K562 (cell line): ENCODE data around the gene UBE3B. TPM values are rescaled to one million over a fixed set of nuclear protein-coding genes. Genes with fewer than 3 reads are reported as not detected.

Source experiments
- EP300 ChIP-seq: IDR thresholded peaks from 2 replicates; pipeline ENCODE4 v1.6.1; 2012; ENCODE audit warnings: low read length, improper control_type of control experiment
- EWSR1 ChIP-seq: fragments of 450-650 bp; IDR thresholded peaks from 2 replicates; pipeline ENCODE4 v1.6.1; 2018; ENCODE audit warnings: borderline replicate concordance, mild to moderate bottlenecking, low read depth, moderate library complexity; ENCODE audit not compliant: partially characterized antibody
- MYBL2 ChIP-seq, 2 experiments: fragments of 450-650 bp in 1 of 2; sonication (generic) in 1 of 2; formaldehyde crosslinking in 1 of 2; IDR thresholded peaks; 2 replicates each; pipeline versions ENCODE4 v1.6.1 to v1.8.1; 2017 to 2022; ENCODE audit warnings: borderline replicate concordance in 1 of 2, inconsistent platforms in 1 of 2, low read depth in 1 of 2, mild to moderate bottlenecking in 1 of 2, missing genetic modification reagents in 1 of 2, moderate library complexity in 1 of 2
- SIRT6 ChIP-seq: IDR thresholded peaks from one replicate; pipeline ENCODE4 v1.6.1; 2012; ENCODE audit warnings: low read depth, mild to moderate bottlenecking, control low read depth, inconsistent platforms, low read length, moderate library complexity
- TAF9B ChIP-seq: fragments of 450-650 bp; IDR thresholded peaks from 2 replicates; pipeline ENCODE4 v1.6.1; 2018; ENCODE audit warnings: mild to moderate bottlenecking; ENCODE audit not compliant: partially characterized antibody
- ZNF124 ChIP-seq: sonication (generic); formaldehyde crosslinking; IDR thresholded peaks from 2 replicates; pipeline ENCODE4 v1.8.1; 2022; ENCODE audit warnings: missing genetic modification reagents
- ZNF586 ChIP-seq: fragments of 450-650 bp; formaldehyde crosslinking; conservative IDR thresholded peaks from 2 replicates; pipeline ENCODE4 v1.4.0; 2020; ENCODE audit warnings: mild to moderate bottlenecking, moderate library complexity
- polyA plus RNA-seq, 8 experiments: library from polyadenylated mRNA; depleted of rRNA in 4 of 8; stranded (reverse) in 5 of 8; unstranded in 3 of 8; fragments of >200 nt; fragmentation: Nextera tagmentation in 2 of 8; fragmentation: Illumina TruSeq in 1 of 8; extraction: Ambion mirVana in 2 of 8; extraction: Trizol in 1 of 8; gene quantifications; 2 replicates each; pipeline versions ENCODE4 v1.2.1 to v1.2.3, GENCODE V29; 2011 to 2014; ENCODE audit warnings: inconsistent platforms in 1 of 8, missing spikeins in 1 of 8
- total RNA-seq, 7 experiments: library from RNA; depleted of rRNA in 6 of 7; stranded (reverse); fragments of >200 nt in 6 of 7; fragmentation: Illumina TruSeq in 2 of 7; extraction: Trizol in 2 of 7; gene quantifications; 2 replicates each; pipeline versions ENCODE4 v1.2.1 to v1.2.3, GENCODE V29; 2011 to 2021; ENCODE audit warnings: low replicate concordance in 1 of 7
- TF ChIP-seq, protein P1 (sequence below): sonication (generic); formaldehyde crosslinking; IDR thresholded peaks from 2 replicates; pipeline ENCODE4 v1.8.0; 2023; ENCODE audit warnings: mild to moderate bottlenecking, missing genetic modification reagents
- TF ChIP-seq, protein P2 (sequence below): fragments of 250-450 bp; sonication (Bioruptor Pico); IDR thresholded peaks from 2 replicates; pipeline ENCODE4 v1.8.0; 2021; ENCODE audit warnings: moderate library complexity, mild to moderate bottlenecking, inconsistent platforms
- TF ChIP-seq, protein P3 (sequence below): IDR thresholded peaks from 2 replicates; pipeline ENCODE4 v1.6.1; 2011; ENCODE audit not compliant: insufficient read length; ENCODE audit errors: extremely low read depth

Gene UBE3B
- total and polyA plus RNA-seq, 9 of the 15 experiments (the other 6 are each of a cell fraction or from before 2014, with no cell fraction given), result 7.6 to 23.6 (median 15.5) TPM

DNA sequence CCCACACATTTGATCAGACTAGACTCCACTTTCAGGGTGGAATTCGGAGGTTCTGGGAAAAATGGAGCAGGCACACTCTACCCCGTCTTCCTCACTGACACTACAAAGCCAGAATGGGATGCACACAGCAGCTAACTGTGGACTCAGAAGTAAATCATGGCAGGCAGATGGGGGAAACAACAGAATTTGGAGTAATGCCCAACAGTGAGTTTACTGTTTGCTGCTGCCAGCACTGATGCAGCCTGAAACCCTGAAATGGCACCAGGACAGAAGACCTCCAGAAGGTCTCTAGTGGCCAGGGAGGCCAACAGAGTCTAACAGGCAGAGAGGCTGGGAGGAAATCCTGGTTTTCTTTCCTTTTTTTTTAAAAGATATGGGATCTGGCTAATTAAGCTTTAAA lies 24.9 kb upstream of the UBE3B start (continued):
- TF ChIP-seq EWSR1 (no peak), ZNF586 (CRISPR knock-in tag) (no peak), MYBL2 (IDR thresholded peaks at IDR 0.05; ENCODE audit: low read depth) (no peak), MYBL2 (CRISPR knock-in tag; IDR thresholded peaks at IDR 0.05; ENCODE audit: borderline replicate concordance) (no peak), TAF9B (no peak), ZNF124 (CRISPR knock-in tag) (no peak), SIRT6 (no peak), EP300 (no peak)
- TF ChIP-seq, protein P1, sequence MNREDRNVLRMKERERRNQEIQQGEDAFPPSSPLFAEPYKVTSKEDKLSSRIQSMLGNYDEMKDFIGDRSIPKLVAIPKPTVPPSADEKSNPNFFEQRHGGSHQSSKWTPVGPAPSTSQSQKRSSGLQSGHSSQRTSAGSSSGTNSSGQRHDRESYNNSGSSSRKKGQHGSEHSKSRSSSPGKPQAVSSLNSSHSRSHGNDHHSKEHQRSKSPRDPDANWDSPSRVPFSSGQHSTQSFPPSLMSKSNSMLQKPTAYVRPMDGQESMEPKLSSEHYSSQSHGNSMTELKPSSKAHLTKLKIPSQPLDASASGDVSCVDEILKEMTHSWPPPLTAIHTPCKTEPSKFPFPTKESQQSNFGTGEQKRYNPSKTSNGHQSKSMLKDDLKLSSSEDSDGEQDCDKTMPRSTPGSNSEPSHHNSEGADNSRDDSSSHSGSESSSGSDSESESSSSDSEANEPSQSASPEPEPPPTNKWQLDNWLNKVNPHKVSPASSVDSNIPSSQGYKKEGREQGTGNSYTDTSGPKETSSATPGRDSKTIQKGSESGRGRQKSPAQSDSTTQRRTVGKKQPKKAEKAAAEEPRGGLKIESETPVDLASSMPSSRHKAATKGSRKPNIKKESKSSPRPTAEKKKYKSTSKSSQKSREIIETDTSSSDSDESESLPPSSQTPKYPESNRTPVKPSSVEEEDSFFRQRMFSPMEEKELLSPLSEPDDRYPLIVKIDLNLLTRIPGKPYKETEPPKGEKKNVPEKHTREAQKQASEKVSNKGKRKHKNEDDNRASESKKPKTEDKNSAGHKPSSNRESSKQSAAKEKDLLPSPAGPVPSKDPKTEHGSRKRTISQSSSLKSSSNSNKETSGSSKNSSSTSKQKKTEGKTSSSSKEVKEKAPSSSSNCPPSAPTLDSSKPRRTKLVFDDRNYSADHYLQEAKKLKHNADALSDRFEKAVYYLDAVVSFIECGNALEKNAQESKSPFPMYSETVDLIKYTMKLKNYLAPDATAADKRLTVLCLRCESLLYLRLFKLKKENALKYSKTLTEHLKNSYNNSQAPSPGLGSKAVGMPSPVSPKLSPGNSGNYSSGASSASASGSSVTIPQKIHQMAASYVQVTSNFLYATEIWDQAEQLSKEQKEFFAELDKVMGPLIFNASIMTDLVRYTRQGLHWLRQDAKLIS (CRISPR knock-in tag), result no peak
- TF ChIP-seq, protein P2, sequence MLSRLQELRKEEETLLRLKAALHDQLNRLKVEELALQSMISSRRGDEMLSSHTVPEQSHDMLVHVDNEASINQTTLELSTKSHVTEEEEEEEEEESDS (CRISPR knock-in tag), result no peak
- TF ChIP-seq, protein P3, sequence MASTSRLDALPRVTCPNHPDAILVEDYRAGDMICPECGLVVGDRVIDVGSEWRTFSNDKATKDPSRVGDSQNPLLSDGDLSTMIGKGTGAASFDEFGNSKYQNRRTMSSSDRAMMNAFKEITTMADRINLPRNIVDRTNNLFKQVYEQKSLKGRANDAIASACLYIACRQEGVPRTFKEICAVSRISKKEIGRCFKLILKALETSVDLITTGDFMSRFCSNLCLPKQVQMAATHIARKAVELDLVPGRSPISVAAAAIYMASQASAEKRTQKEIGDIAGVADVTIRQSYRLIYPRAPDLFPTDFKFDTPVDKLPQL, result no peak
